SH-SY5Y (cell line): ENCODE data around the gene NR3C2.

Experiments
- GATA2 ChIP-seq: IDR thresholded peaks from 2 replicates; pipeline ENCODE4 v1.6.1; 2011; ENCODE audit warnings: mild to moderate bottlenecking, low read depth, low read length
- GATA3 ChIP-seq: IDR thresholded peaks from 2 replicates; pipeline ENCODE4 v1.6.1; 2011; ENCODE audit warnings: low read depth, mild to moderate bottlenecking, low read length, moderate library complexity

DNA sequence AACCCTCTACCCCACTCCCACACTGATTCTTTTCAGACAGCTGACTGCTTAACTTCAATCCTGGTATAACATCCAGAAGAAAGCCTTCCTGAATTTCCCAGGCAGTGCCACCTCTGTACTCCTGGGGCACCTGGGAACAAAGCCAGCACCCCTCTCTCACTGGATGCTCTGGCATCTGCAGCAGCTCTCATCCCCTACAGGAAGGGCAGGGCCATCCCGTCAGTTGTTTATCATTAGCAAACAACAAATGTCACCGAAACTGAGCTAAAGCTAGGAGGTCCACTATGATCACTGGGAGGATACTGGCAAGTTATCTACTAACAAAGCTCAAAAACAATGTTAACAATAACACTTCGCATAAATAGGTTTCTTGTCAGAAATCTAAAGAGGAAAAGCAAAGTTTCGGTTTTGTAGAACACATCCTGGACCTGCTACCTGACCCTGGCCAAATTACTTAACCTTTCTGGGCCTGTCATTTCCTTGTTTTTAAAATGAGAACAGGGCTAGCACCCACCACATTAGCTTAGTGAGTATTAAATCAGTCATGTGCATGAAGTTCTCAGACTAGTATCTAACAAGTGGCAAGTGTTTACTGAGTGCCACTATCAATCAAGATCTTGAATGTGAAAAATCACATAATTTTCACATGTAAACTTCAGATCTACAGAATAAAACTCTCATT is 86.6 kb downstream of the NR3C2 start:
- no peak for TF ChIP-seq GATA2
- TF ChIP-seq GATA3 = no peak
